Gastroesophageal sphincter (tissue), 4 donors: ENCODE data around the gene KPNA2. TPM values are rescaled to one million over a fixed set of nuclear protein-coding genes. Genes with fewer than 3 reads are reported as not detected.
"Not testable (repeated sequence)": the region's sequence is repeated elsewhere in the genome, so short reads cannot be mapped to it uniquely, and the experiment has no call there.

Source experiments
- ATAC-seq: fragments of 150-250 bp; one replicate; pipeline ENCODE4 v1.9.1; 2016; ENCODE audit warnings: mild to moderate bottlenecking, moderate library complexity
- H3K27ac ChIP-seq, 4 donors: fragments of 200-600 bp; sonication (generic) in 3 of 4; 1 replicate in 3 of 4; 2 replicates in 1 of 4; pipeline ENCODE4 v1.5.1; 2016 to 2019
- H3K27me3 ChIP-seq: fragments of 200-600 bp; sonication (generic); one replicate; pipeline ENCODE4 v1.5.1; 2019
- H3K36me3 ChIP-seq, 2 donors: fragments of 200-600 bp; sonication (generic); one replicate each; pipeline ENCODE4 v1.5.1; 2019; ENCODE audit warnings: control low read depth in 1 of 2
- H3K4me1 ChIP-seq, 3 donors: fragments of 200-600 bp; sonication (generic); 1 replicate in 2 of 3; 2 replicates in 1 of 3; pipeline ENCODE4 v1.5.1; 2016 to 2019; ENCODE audit warnings: control low read depth in 2 of 3
- H3K4me3 ChIP-seq, 2 donors: fragments of 200-600 bp; sonication (generic); one replicate each; pipeline ENCODE4 v1.5.1; 2019; ENCODE audit warnings: mild to moderate bottlenecking in 1 of 2, moderate library complexity in 1 of 2
- H3K9me3 ChIP-seq, 3 donors: fragments of 200-600 bp; sonication (generic); one replicate each; pipeline ENCODE4 v1.5.1; 2017 to 2019; ENCODE audit warnings: control low read depth in 2 of 3
- EP300 ChIP-seq: sonication (generic); formaldehyde crosslinking; IDR thresholded peaks from one replicate; pipeline ENCODE4 v1.6.1; 2017; ENCODE audit warnings: antibody characterized with exemption, mild to moderate bottlenecking
- POLR2A ChIP-seq, 2 donors: fragments of 450-650 bp; IDR thresholded peaks; one replicate each; pipeline ENCODE4 v1.6.1; 2017; ENCODE audit warnings: antibody characterized with exemption in 2 of 2, mild to moderate bottlenecking in 2 of 2, moderate library complexity in 1 of 2
- POLR2AphosphoS5 ChIP-seq: sonication (generic); formaldehyde crosslinking; IDR thresholded peaks from one replicate; pipeline ENCODE4 v1.6.1; 2017; ENCODE audit warnings: antibody characterized with exemption
- WGBS, 2 donors: methylation state at CpG; one replicate each; pipeline ENCODE4 v1.1.5; 2018; ENCODE audit warnings: low coverage in 1 of 2; 5-methylcytosine and 5-hydroxymethylcytosine counted together
- total RNA-seq, 4 donors: library from RNA; depleted of rRNA; stranded (reverse); fragments of >200 nt; gene quantifications; one replicate each; pipeline ENCODE4 v1.1.0, GENCODE V29; 2016
- TF ChIP-seq, protein P1 (sequence below), 4 experiments: fragments of 200-600 bp in 2 of 4; fragments of 450-650 bp in 2 of 4; sonication (generic) in 1 of 4; IDR thresholded peaks; one replicate each; pipeline ENCODE4 v1.5.1; 2017 to 2019; ENCODE audit warnings: antibody characterized with exemption in 4 of 4, mild to moderate bottlenecking in 2 of 4, moderate library complexity in 2 of 4

KPNA2 gene
- total RNA-seq, 4 donors from 2014 or later = 15.7 to 34.7 (median 21.0) TPM

DNA sequence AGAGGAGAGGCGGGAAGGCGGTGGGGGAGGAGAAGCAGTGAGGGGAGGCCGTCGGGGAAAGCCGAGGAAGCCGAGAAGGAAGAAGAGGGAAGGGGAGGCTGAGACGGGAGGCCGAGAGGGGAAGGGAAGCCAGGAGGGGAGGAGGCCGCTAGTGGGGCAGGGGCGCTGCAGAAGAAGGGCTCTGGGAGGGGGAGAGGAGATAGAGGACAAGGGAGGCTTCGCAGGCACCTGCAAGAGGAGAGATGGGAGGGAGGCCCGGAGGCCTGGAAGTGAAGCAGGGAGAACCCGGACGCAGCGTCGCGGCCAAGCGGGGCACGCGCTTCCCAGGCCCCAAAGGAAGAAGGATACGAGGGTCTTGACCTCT, 41.6 kb upstream of the KPNA2 start:
- peak overlapping the region; percentile 94 to 100 (median 97) for H3K27ac ChIP-seq
- 2 to 3% methylated on average over 18 to 19 of the region's 21 CpGs for WGBS, 2 donors
- peaks cover 3 to 32% (median 10%) of the 10 kb centered on the region in 3 donors for H3K4me1 ChIP-seq
- ATAC-seq = no peak
- H3K36me3 ChIP-seq = no peaks in the 10 kb centered on the region
- peak overlapping the region; percentile 81 to 98 for H3K4me3 ChIP-seq
- no peak for TF ChIP-seq EP300
- TF ChIP-seq POLR2AphosphoS5 = no peak
- TF ChIP-seq, protein P1, sequence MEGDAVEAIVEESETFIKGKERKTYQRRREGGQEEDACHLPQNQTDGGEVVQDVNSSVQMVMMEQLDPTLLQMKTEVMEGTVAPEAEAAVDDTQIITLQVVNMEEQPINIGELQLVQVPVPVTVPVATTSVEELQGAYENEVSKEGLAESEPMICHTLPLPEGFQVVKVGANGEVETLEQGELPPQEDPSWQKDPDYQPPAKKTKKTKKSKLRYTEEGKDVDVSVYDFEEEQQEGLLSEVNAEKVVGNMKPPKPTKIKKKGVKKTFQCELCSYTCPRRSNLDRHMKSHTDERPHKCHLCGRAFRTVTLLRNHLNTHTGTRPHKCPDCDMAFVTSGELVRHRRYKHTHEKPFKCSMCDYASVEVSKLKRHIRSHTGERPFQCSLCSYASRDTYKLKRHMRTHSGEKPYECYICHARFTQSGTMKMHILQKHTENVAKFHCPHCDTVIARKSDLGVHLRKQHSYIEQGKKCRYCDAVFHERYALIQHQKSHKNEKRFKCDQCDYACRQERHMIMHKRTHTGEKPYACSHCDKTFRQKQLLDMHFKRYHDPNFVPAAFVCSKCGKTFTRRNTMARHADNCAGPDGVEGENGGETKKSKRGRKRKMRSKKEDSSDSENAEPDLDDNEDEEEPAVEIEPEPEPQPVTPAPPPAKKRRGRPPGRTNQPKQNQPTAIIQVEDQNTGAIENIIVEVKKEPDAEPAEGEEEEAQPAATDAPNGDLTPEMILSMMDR (IDR thresholded peaks at IDR 0.05) = no peak
- no peak for TF ChIP-seq POLR2A (IDR thresholded peaks at IDR 0.05)
- no peaks in the 10 kb centered on the region for H3K9me3 ChIP-seq
- no peaks in the 10 kb centered on the region for H3K27me3 ChIP-seq

DNA sequence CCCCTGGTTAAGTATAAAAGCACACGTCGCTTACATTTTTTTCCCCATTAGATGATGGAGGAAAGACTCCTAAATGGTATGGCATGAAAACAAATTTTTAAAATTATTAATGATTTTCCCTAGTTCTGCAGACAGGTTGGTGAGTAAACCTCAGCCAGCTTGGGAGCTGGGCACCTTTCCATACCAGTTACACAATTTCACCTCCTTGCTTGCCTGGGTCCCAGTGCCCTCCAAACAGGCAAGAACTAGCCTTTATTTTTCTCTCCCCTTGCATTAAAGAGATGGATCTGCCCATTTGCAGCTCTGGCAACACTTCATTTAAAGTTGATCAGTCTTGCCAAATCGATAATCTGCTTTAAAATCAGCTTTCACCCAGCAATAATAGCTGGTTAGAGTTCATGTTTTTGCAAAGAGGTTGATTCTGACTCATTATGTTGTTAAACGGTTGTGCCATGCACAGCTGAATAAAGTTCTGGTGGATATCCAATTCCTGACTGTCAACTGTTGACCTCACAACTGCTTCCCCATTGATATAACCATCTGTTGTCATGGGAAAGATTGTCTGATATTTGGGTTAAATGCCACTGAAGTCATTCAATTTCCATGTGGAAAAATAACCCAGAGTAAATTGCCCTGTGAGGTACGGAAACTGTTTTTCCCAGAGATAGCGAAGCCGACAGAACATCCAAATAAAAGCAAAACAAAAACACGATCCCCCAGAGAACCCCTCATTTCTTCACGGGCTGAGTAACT, 40.5 kb upstream of the KPNA2 start:
- H3K4me1 ChIP-seq = peaks cover 3 to 32% (median 10%) of the 10 kb centered on the region in 3 donors
- peak overlapping the region in 3 of 4 donors; percentile 94 to 98 (median 96) for H3K27ac ChIP-seq
- TF ChIP-seq, protein P1 (IDR thresholded peaks at IDR 0.05) = no peak
- peak; percentile 50 for TF ChIP-seq POLR2AphosphoS5
- no peak for TF ChIP-seq POLR2A (IDR thresholded peaks at IDR 0.05)
- TF ChIP-seq EP300 = no peak
- ATAC-seq = no peak
- no peaks in the 10 kb centered on the region for H3K9me3 ChIP-seq
- WGBS, 2 donors = 5 to 18% methylated on average over 7 to 9 of the region's 9 CpGs
- H3K36me3 ChIP-seq = no peaks in the 10 kb centered on the region
- peak overlapping the region; percentile 48 to 81 for H3K4me3 ChIP-seq
- no peaks in the 10 kb centered on the region for H3K27me3 ChIP-seq

DNA sequence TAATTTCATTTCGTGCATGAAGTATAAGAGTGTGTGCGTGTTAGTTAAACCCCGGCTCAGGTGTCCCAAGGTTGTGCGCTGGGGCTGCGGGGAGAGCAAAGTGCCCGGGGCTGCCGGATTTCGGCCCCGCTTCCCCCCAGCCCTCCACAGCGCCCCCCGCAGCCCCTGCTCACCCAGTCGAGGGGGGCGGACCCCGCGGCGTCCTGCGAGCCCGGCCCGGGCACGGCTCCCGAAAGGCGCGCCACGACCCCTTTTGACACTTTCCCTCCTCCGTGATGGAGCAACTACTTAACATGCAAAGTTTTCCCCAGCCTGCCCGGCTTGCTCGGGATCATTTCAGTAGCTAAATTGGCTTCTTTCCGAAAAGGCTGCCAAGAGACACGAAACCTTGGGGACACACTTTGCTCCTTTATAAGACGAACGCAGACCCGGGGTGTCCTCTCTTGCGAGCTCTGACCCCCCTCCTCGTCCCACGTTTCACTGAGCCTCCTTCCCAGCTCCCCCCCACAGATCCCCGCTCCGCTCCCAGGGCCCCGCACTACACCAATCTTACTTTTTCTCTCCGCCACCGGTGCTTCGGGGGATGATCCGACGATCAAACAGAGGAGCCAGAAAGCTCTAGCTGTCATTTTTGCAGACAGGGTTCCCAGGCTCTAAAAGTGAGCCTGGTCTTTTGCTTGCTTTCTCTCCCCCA, 39.8 kb upstream of the KPNA2 start:
- Histone ChIP-seq H3K27ac (peak overlapping the region in 3 of 4 donors; percentile 43 to 98 (median 96)), H3K4me1 (peaks cover 3 to 32% (median 10%) of the 10 kb centered on the region in 3 donors), H3K27me3 (no peaks in the 10 kb centered on the region), H3K36me3 (no peaks in the 10 kb centered on the region), H3K4me3 (peak overlapping the region; percentile 48 to 81), H3K9me3 (no peaks in the 10 kb centered on the region)
- ATAC-seq = no peak
- 0 to 1% methylated on average over 7 to 18 of the region's 43 CpGs for WGBS, 2 donors
- TF ChIP-seq, protein P1 (IDR thresholded peaks at IDR 0.05) = peak in 1 of 4 experiments; percentile 18
- no peak for TF ChIP-seq EP300

DNA sequence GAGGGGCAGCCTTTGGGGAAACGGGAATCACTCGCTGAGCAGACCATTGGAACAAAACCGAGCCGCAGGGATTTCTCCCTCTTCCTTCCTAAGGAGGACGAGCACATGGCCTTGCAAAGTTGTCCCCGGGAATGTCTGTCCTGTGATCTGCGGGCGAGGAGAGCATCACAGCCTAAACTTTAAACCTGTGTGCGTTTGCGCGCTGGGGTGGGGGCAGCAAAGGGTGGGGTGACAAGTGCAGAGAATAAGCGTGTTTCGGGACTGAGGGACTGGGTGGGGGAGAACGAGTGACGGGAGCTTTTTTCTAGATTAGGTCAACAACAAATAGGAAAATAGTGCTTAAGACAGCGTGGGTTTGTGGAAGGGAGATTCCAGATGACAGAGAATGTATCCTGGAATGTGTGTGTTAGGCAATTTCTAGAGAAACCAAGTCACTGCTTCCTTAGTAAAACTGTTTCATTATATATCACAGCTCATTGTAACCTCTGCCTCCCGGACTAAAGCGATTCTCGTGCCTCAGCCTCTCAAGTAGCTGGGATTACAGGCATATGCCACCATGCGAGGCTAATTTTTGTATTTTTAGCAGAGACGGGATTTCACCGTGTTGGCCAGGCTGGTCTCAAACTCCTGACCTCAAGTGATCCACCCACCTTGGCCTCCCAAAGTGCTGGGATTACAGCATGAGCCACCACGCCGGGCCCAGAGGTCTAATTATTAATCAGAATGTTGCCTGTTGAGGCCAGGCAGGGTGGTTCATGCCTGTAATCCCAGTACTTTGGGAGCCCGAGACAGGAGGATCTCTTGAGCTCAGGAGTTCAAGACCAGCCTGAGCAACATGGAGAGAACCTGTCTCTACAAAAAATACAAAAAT, 39.0 kb upstream of the KPNA2 start, which contains the start of gene C17orf58:
C17orf58 (minus strand) TSS at position 169 of the 871 bp plus-strand sequence. CDS start 271 bp downstream, outside the sequence.
- not testable (repeated sequence) for ATAC-seq, H3K9me3 ChIP-seq, H3K27me3 ChIP-seq, H3K36me3 ChIP-seq
- 18 to 41% methylated on average over 17 to 19 of the region's 25 CpGs for WGBS, 2 donors
- Histone ChIP-seq H3K4me3 (peak within 1 kb of the TSS; percentile 48 to 81), H3K4me1 (peaks cover 3 to 32% (median 10%) of the 10 kb centered on the region in 3 donors), H3K27ac (peak within 1 kb of the TSS in 3 of 4 donors; percentile 43 to 98 (median 96))

DNA sequence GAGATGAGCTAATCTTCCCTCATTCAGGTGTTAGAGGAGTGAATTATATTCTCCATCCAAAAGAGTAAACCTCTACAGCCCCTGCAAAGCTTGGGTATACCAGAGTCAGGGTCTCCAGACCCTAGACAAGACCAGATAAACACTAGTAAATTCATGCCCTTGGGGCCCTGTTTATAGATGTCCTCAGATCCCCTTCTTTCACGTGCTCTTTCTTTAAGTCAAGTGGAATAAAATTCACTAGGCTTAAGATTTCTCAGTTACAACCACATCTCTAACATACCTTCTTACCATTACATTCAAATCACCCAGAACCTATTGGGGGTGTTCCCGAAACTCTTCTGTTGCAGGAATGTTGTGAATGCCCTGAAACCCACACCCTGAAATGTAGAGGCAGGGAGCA, 37.1 kb upstream of the KPNA2 start:
- no peaks in the 10 kb centered on the region for H3K27me3 ChIP-seq
- no peak for ATAC-seq
- 78% methylated on average over 1 of the region's 2 CpGs; no CpG with 5 or more reads in 1 of the 2 donors for WGBS, 2 donors

More for the DNA sequence above, 37.1 kb upstream of the KPNA2 start:
- Histone ChIP-seq H3K4me1 (peaks cover 3 to 27% (median 10%) of the 10 kb centered on the region in 3 donors), H3K4me3 (no peak overlapping the region), H3K27ac (no peak overlapping the region), H3K36me3 (no peaks in the 10 kb centered on the region), H3K9me3 (no peaks in the 10 kb centered on the region)
- TF ChIP-seq, protein P1 (IDR thresholded peaks at IDR 0.05) = no peak
- no peak for TF ChIP-seq POLR2AphosphoS5
- no peak for TF ChIP-seq POLR2A (IDR thresholded peaks at IDR 0.05)
- no peak for TF ChIP-seq EP300
